HEK293 (cell line): ENCODE measurements around the gene NOS1AP.
"Not testable (repeated sequence)": the region's sequence is repeated elsewhere in the genome, so short reads cannot be mapped to it uniquely, and the experiment has no call there.

Experiments used
- CTCF ChIA-PET: fragments of 350-600 bp; formaldehyde crosslinking; extraction: SDS; loops from one replicate; lab custom pipeline; 2021; ENCODE audit warnings: antibody characterized with exemption; lab: Yijun Ruan, JAX
- POLR2A ChIA-PET: fragments of 300-600 bp; formaldehyde crosslinking; extraction: SDS; loops from one replicate; lab custom pipeline; 2020; ENCODE audit warnings: antibody characterized with exemption, inconsistent platforms; lab: Yijun Ruan, JAX
- H3K27ac ChIP-seq: fragments of 200-500 bp; sonication (Bioruptor generic); 2 replicates; pipeline ENCODE4 v1.5.1; 2014; ENCODE audit warnings: low read depth, low read length, control low read depth, inconsistent platforms; ENCODE audit errors: extremely low read depth
- H3K36me3 ChIP-seq, 2 experiments: fragments of 200-500 bp in 1 of 2; sonication (Bioruptor generic) in 1 of 2; 1 replicate in 1 of 2; 2 replicates in 1 of 2; pipeline ENCODE4 v1.5.1; 2014 to 2017; ENCODE audit warnings: inconsistent platforms in 2 of 2, low read length in 2 of 2; ENCODE audit not compliant: control insufficient read depth in 2 of 2, insufficient read depth in 1 of 2
- H3K4me1 ChIP-seq: fragments of 200-500 bp; sonication (Bioruptor generic); 2 replicates; pipeline ENCODE4 v1.5.1; 2014; ENCODE audit warnings: mild to moderate bottlenecking, low read length, inconsistent platforms; ENCODE audit not compliant: control insufficient read depth, insufficient read depth
- H3K4me3 ChIP-seq: 2 replicates; pipeline ENCODE4 v1.5.1; 2011; ENCODE audit warnings: low read depth, mild to moderate bottlenecking, control low read depth, low read length, moderate library complexity
- H3K9me3 ChIP-seq: fragments of 200-500 bp; sonication (Bioruptor generic); 2 replicates; pipeline ENCODE4 v1.5.1; 2014; ENCODE audit warnings: low read depth, low read length, inconsistent platforms; ENCODE audit not compliant: control insufficient read depth, insufficient read depth
- EGR2 ChIP-seq: fragments of 450-650 bp; formaldehyde crosslinking; IDR thresholded peaks from 2 replicates; pipeline ENCODE4 v1.5.1; 2016; ENCODE audit warnings: low read depth, missing biosample characterization, missing genetic modification characterization
- KLF1 ChIP-seq: fragments of 450-650 bp; formaldehyde crosslinking; IDR thresholded peaks from 2 replicates; pipeline ENCODE4 v1.5.1; 2016; ENCODE audit warnings: missing biosample characterization, missing genetic modification characterization
- TRIM28 ChIP-seq: IDR thresholded peaks from 2 replicates; pipeline ENCODE4 v1.6.1; 2011; ENCODE audit warnings: low read length, control low read depth, borderline replicate concordance
- ZFHX2 ChIP-seq: fragments of 450-650 bp; formaldehyde crosslinking; conservative IDR thresholded peaks from 2 replicates; pipeline ENCODE4 v1.5.1; 2016; ENCODE audit warnings: missing biosample characterization, missing genetic modification characterization
- ZFP41 ChIP-seq: fragments of 450-650 bp; formaldehyde crosslinking; IDR thresholded peaks from 2 replicates; pipeline ENCODE4 v1.5.1; 2016; ENCODE audit warnings: missing biosample characterization, missing genetic modification characterization, borderline replicate concordance
- ZNF146 ChIP-seq: fragments of 450-650 bp; formaldehyde crosslinking; IDR thresholded peaks from 2 replicates; pipeline ENCODE4 v1.5.1; 2016; ENCODE audit warnings: missing biosample characterization, missing genetic modification characterization
- ZNF214 ChIP-seq: fragments of 450-650 bp; formaldehyde crosslinking; IDR thresholded peaks from 2 replicates; pipeline ENCODE4 v1.5.1; 2017; ENCODE audit warnings: missing biosample characterization, mild to moderate bottlenecking, missing genetic modification characterization, borderline replicate concordance
- ZNF302 ChIP-seq: fragments of 450-650 bp; formaldehyde crosslinking; IDR thresholded peaks from 2 replicates; pipeline ENCODE4 v1.5.1; 2016; ENCODE audit warnings: missing biosample characterization, missing genetic modification characterization, low read depth
- ZNF311 ChIP-seq: fragments of 450-650 bp; formaldehyde crosslinking; IDR thresholded peaks from 2 replicates; pipeline ENCODE4 v1.5.1; 2017; ENCODE audit warnings: missing biosample characterization, missing genetic modification characterization, borderline replicate concordance
- ZNF335 ChIP-seq: fragments of 450-650 bp; formaldehyde crosslinking; conservative IDR thresholded peaks from 2 replicates; pipeline ENCODE4 v1.5.1; 2016; ENCODE audit warnings: missing biosample characterization, missing genetic modification characterization
- ZNF558 ChIP-seq: fragments of 450-650 bp; formaldehyde crosslinking; IDR thresholded peaks from 2 replicates; pipeline ENCODE4 v1.5.1; 2016; ENCODE audit warnings: missing biosample characterization, missing genetic modification characterization
- ZNF600 ChIP-seq: fragments of 450-650 bp; formaldehyde crosslinking; IDR thresholded peaks from 2 replicates; pipeline ENCODE4 v1.5.1; 2016; ENCODE audit warnings: missing biosample characterization, missing genetic modification characterization
- ZNF610 ChIP-seq: fragments of 450-650 bp; formaldehyde crosslinking; IDR thresholded peaks from 2 replicates; pipeline ENCODE4 v1.5.1; 2016; ENCODE audit warnings: missing biosample characterization, missing genetic modification characterization, borderline replicate concordance
- ZNF629 ChIP-seq: fragments of 450-650 bp; formaldehyde crosslinking; IDR thresholded peaks from 2 replicates; pipeline ENCODE4 v1.5.1; 2017; ENCODE audit warnings: missing biosample characterization, missing genetic modification characterization
- ZNF768 ChIP-seq: fragments of 450-650 bp; formaldehyde crosslinking; IDR thresholded peaks from 2 replicates; pipeline ENCODE4 v1.5.1; 2018; ENCODE audit warnings: missing biosample characterization, mild to moderate bottlenecking, missing genetic modification characterization
- ZNF777 ChIP-seq: fragments of 450-650 bp; formaldehyde crosslinking; IDR thresholded peaks from 2 replicates; pipeline ENCODE4 v1.5.1; 2017; ENCODE audit warnings: missing biosample characterization, missing genetic modification characterization, borderline replicate concordance
- ZSCAN30 ChIP-seq: fragments of 450-650 bp; IDR thresholded peaks from 2 replicates; pipeline ENCODE4 v1.5.1; 2018; ENCODE audit warnings: missing biosample characterization, mild to moderate bottlenecking, missing genetic modification characterization, moderate library complexity
- TF ChIP-seq, protein P1 (sequence below): fragments of 450-650 bp; formaldehyde crosslinking; IDR thresholded peaks from 2 replicates; pipeline ENCODE4 v1.5.1; 2017; ENCODE audit warnings: missing biosample characterization, missing genetic modification characterization
- TF ChIP-seq, protein P2 (sequence below): fragments of 450-650 bp; formaldehyde crosslinking; IDR thresholded peaks from 2 replicates; pipeline ENCODE4 v1.5.1; 2016; ENCODE audit warnings: missing biosample characterization, missing genetic modification characterization
- TF ChIP-seq, protein P3 (sequence below): fragments of 450-650 bp; formaldehyde crosslinking; IDR thresholded peaks from 2 replicates; pipeline ENCODE4 v1.5.1; 2016; ENCODE audit warnings: missing biosample characterization, missing genetic modification characterization, low read depth
- TF ChIP-seq, protein P4 (sequence below): fragments of 450-650 bp; formaldehyde crosslinking; IDR thresholded peaks from 2 replicates; pipeline ENCODE4 v1.5.1; 2017; ENCODE audit warnings: missing biosample characterization, mild to moderate bottlenecking, missing genetic modification characterization, moderate library complexity
- TF ChIP-seq, protein P5 (sequence below): fragments of 450-650 bp; formaldehyde crosslinking; conservative IDR thresholded peaks from 2 replicates; pipeline ENCODE4 v1.5.1; 2016; ENCODE audit warnings: low read depth, missing biosample characterization, missing genetic modification characterization

The NOS1AP gene

DNA sequence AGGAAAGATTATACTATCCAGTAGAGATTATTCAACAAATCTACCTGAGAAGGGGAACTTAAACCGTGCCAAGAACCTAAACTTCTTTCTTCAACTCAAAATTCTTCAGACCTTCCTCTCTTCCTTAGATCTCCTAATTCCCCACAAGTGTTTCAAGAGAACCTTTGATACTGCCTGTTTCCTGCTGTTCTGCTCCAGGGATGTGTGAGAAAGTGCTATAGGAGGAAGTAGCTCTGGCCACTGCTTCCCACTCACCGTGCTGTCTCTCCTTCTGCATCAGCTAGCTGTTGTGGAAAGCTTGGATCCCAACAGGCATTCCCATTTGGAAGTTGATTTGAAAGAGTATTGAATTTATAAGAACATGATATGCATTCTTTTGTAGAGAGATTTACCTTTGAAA lies 4.5 kb upstream of the NOS1AP start:
- H3K27ac ChIP-seq, result no peak overlapping the region
- H3K4me3 ChIP-seq, result no peak overlapping the region
- H3K4me1 ChIP-seq, result peaks cover 32% of the 10 kb centered on the region
- no peaks in the 10 kb centered on the region for H3K9me3 ChIP-seq
- POLR2A ChIA-PET, result no interaction called here
- TF ChIP-seq ZNF777 (tag by site-specific recombination), result no peak
- TF ChIP-seq ZFP41 (tag by site-specific recombination), result no peak
- no peak for TF ChIP-seq ZNF302 (tag by site-specific recombination)
- no peak for TF ChIP-seq ZNF610 (tag by site-specific recombination)
- no peak for TF ChIP-seq KLF1
- TF ChIP-seq ZSCAN30 (tag by site-specific recombination), result no peak
- TF ChIP-seq, protein P1, sequence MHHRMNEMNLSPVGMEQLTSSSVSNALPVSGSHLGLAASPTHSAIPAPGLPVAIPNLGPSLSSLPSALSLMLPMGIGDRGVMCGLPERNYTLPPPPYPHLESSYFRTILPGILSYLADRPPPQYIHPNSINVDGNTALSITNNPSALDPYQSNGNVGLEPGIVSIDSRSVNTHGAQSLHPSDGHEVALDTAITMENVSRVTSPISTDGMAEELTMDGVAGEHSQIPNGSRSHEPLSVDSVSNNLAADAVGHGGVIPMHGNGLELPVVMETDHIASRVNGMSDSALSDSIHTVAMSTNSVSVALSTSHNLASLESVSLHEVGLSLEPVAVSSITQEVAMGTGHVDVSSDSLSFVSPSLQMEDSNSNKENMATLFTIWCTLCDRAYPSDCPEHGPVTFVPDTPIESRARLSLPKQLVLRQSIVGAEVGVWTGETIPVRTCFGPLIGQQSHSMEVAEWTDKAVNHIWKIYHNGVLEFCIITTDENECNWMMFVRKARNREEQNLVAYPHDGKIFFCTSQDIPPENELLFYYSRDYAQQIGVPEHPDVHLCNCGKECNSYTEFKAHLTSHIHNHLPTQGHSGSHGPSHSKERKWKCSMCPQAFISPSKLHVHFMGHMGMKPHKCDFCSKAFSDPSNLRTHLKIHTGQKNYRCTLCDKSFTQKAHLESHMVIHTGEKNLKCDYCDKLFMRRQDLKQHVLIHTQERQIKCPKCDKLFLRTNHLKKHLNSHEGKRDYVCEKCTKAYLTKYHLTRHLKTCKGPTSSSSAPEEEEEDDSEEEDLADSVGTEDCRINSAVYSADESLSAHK (tag by site-specific recombination), result peak; percentile 74
- no peak for TF ChIP-seq ZNF311 (tag by site-specific recombination)
- CTCF ChIA-PET, result interaction anchor here (0.6 to 0.8 kb wide), 7 partner anchors 16 to 552 kb away, joined by 3 to 5 read pairs (median 3); no protein-coding TSS in a partner anchor
- no peaks in the 10 kb centered on the region for H3K36me3 ChIP-seq

DNA sequence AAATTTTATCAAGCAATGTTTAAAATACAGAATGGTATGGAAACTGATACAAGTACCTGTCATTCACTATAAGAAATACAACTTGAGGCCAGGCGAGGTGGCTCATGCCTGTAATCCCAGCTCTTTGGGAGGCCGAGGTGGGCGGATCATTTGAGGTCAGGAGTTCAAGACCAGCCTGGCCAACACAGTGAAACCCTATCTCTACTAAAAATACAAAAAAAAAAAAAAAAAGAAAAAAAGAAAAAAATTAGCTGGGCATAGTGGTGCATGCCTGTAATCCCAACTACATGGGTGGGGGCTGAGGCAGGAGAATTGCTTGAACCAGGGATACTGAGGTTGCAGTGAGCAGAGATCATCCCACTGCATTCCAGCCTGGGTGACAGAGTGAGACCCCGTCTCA lies 2.7 kb upstream of the NOS1AP start:
- TF ChIP-seq, protein P2, sequence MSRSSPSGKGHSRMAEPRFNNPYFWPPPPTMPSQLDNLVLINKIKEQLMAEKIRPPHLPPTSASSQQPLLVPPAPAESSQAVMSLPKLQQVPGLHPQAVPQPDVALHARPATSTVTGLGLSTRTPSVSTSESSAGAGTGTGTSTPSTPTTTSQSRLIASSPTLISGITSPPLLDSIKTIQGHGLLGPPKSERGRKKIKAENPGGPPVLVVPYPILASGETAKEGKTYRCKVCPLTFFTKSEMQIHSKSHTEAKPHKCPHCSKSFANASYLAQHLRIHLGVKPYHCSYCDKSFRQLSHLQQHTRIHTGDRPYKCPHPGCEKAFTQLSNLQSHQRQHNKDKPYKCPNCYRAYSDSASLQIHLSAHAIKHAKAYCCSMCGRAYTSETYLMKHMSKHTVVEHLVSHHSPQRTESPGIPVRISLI, result peak; percentile 46; the same call in 1 of the 2 replicates
- TF ChIP-seq EGR2 (tag by site-specific recombination) (peak; percentile 57; the same call in 1 of the 2 replicates), ZFHX2 (peak; percentile 55)
- H3K36me3 ChIP-seq, H3K27ac ChIP-seq, POLR2A ChIA-PET, H3K9me3 ChIP-seq, H3K4me3 ChIP-seq: not testable (repeated sequence)
- H3K4me1 ChIP-seq, result peaks cover 40% of the 10 kb centered on the region
- CTCF ChIA-PET, result interaction anchor here (1.0 kb wide), 2 partner anchors 10 to 209 kb away, joined by 3 to 5 read pairs; no protein-coding TSS in a partner anchor

DNA sequence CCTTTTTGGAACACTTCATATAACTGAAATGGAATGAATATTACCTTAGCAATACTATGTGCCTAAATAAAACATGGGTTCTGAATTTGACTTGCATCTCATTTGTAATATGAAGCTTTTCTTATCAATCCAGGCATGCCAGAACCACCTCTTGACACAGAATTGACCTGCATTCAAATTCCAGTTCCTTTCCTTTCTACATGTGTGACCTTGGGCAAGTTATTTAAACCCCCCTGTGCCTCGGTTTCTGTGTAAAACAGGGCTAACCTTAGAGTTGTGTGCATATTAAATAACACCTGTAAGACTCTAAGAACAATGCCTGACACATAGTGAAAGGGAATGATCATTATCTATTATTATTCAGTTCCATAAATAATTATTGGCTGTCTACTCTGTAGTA lies 2.0 kb upstream of the NOS1AP start:
- CTCF ChIA-PET, result no interaction called here
- H3K27ac ChIP-seq, result no peak overlapping the region
- no peaks in the 10 kb centered on the region for H3K36me3 ChIP-seq
- H3K4me1 ChIP-seq, result peaks cover 37% of the 10 kb centered on the region
- H3K4me3 ChIP-seq, result no peak overlapping the region
- H3K9me3 ChIP-seq, result no peaks in the 10 kb centered on the region
- POLR2A ChIA-PET, result no interaction called here
- TF ChIP-seq ZNF600 (tag by site-specific recombination), result no peak
- TF ChIP-seq ZNF768, result no peak
- TF ChIP-seq ZNF214 (tag by site-specific recombination), result no peak
- TF ChIP-seq ZNF146 (tag by site-specific recombination), result no peak
- peak; percentile 77; the same call in 1 of the 2 replicates for TF ChIP-seq ZNF335 (tag by site-specific recombination)
- TF ChIP-seq, protein P3, sequence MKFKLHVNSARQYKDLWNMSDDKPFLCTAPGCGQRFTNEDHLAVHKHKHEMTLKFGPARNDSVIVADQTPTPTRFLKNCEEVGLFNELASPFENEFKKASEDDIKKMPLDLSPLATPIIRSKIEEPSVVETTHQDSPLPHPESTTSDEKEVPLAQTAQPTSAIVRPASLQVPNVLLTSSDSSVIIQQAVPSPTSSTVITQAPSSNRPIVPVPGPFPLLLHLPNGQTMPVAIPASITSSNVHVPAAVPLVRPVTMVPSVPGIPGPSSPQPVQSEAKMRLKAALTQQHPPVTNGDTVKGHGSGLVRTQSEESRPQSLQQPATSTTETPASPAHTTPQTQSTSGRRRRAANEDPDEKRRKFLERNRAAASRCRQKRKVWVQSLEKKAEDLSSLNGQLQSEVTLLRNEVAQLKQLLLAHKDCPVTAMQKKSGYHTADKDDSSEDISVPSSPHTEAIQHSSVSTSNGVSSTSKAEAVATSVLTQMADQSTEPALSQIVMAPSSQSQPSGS (tag by site-specific recombination), result no peak
- TF ChIP-seq, protein P4, sequence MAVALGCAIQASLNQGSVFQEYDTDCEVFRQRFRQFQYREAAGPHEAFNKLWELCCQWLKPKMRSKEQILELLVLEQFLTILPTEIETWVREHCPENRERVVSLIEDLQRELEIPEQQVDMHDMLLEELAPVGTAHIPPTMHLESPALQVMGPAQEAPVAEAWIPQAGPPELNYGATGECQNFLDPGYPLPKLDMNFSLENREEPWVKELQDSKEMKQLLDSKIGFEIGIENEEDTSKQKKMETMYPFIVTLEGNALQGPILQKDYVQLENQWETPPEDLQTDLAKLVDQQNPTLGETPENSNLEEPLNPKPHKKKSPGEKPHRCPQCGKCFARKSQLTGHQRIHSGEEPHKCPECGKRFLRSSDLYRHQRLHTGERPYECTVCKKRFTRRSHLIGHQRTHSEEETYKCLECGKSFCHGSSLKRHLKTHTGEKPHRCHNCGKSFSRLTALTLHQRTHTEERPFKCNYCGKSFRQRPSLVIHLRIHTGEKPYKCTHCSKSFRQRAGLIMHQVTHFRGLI, result no peak
- TF ChIP-seq ZNF558, result no peak
- peak; percentile 40; the same call in 1 of the 2 replicates for TF ChIP-seq TRIM28
- TF ChIP-seq ZNF629 (tag by site-specific recombination), result no peak
- TF ChIP-seq, protein P5, sequence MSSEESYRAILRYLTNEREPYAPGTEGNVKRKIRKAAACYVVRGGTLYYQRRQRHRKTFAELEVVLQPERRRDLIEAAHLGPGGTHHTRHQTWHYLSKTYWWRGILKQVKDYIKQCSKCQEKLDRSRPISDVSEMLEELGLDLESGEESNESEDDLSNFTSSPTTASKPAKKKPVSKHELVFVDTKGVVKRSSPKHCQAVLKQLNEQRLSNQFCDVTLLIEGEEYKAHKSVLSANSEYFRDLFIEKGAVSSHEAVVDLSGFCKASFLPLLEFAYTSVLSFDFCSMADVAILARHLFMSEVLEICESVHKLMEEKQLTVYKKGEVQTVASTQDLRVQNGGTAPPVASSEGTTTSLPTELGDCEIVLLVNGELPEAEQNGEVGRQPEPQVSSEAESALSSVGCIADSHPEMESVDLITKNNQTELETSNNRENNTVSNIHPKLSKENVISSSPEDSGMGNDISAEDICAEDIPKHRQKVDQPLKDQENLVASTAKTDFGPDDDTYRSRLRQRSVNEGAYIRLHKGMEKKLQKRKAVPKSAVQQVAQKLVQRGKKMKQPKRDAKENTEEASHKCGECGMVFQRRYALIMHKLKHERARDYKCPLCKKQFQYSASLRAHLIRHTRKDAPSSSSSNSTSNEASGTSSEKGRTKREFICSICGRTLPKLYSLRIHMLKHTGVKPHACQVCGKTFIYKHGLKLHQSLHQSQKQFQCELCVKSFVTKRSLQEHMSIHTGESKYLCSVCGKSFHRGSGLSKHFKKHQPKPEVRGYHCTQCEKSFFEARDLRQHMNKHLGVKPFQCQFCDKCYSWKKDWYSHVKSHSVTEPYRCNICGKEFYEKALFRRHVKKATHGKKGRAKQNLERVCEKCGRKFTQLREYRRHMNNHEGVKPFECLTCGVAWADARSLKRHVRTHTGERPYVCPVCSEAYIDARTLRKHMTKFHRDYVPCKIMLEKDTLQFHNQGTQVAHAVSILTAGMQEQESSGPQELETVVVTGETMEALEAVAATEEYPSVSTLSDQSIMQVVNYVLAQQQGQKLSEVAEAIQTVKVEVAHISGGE, result no peak
